HG02759 (cell line): Measurements from ENCODE around the gene ANO4.
"Not testable (repeated sequence)": the region's sequence is repeated elsewhere in the genome, so short reads cannot be mapped to it uniquely, and the experiment has no call there.

Experiments
- ATAC-seq: cut with Tn5 transposase; IDR thresholded peaks from one replicate; pipeline ENCODE4 v1.9.1; 2021; ENCODE audit warnings: mild to moderate bottlenecking, moderate library complexity; ENCODE audit not compliant: unreplicated experiment

Gene ANO4

DNA sequence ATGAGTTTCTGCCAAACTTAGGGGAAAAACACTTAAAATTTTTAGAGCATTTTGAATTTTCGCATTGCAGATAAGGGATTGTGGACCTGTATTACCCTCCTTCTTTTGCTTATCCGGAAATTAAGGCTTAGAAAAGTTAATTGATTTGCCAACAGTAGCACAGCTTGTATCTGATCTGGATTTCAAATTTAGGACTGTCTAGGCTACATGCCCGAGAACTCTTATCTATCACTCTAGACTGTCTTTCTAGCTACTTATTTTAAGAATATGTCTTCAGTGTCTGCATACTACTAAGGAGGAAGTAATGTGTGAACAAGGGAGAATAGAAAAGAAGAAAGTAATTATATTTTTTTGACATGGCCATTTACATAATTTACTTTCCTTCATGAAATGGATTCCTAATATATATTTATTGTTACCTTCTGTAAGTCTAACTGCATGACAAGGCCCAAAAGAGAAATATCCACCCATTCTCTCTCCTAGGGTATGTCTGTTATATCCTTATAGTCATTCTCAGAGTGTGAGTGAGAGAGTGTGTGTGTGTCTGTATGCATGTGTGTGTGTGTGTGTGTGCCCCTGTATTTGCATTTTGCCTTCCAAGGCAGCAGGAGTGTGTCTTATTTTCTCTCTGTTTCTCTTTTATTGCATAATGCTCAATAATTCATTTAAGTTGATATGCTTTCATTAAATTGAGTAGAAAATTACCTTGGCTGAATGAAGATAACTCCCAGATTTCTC lies 283.4 kb downstream of the ANO4 start:
- no peak for ATAC-seq

GRCh38 chr12:101078536-101079285 lies 284.1 kb downstream of the ANO4 start:
- ATAC-seq, result no peak

DNA sequence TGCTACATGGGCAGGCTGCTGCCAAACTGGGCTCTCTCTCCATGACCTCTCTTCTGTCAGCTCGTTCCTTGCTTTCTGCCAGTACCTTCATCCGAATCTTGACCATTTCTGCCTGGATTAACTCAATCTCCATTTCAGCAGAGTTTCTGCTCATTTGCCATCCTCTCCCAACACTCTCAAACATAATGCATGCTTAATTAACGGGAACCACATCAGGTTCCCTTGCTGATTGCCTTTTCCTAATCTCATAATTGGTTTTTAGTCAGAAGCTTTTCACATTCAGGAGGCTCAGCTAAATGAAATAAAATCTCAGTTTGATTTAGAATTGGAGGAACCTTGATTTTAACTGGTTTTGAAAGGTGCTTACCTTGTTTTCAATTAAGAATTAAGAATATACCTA lies 288.1 kb downstream of the ANO4 start:
- no peak for ATAC-seq

- ATAC-seq, result no peak
Observed at GRCh38 chr12:101086490-101087135, 292.0 kb downstream of the ANO4 start.

GRCh38 chr12:101087920-101088319 lies 293.3 kb downstream of the ANO4 start:
- no peak for ATAC-seq

DNA sequence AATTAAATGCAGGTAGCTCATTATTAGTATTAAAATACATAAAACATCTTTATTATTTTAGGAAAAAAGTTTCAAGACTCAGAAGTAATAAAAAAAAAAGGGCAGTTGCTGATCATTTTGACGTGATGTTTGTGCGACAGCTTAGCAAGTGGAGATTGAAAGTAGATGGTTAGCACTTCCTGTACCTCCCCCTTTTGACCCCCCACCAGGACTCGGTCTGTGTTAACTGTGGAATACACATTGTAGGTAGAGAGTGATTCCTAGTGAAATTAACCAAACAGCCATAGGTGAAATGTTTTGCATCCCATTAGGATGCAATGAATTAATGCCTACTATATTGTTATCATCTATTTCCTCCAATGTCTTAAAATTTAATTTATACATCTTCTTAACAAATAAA lies 294.7 kb downstream of the ANO4 start:
- no peak for ATAC-seq

- not testable (repeated sequence) for ATAC-seq
Observed at GRCh38 chr12:101090222-101090621, 295.6 kb downstream of the ANO4 start.

- ATAC-seq, result no peak
Observed at GRCh38 chr12:101097829-101098580, 303.4 kb downstream of the ANO4 start.

DNA sequence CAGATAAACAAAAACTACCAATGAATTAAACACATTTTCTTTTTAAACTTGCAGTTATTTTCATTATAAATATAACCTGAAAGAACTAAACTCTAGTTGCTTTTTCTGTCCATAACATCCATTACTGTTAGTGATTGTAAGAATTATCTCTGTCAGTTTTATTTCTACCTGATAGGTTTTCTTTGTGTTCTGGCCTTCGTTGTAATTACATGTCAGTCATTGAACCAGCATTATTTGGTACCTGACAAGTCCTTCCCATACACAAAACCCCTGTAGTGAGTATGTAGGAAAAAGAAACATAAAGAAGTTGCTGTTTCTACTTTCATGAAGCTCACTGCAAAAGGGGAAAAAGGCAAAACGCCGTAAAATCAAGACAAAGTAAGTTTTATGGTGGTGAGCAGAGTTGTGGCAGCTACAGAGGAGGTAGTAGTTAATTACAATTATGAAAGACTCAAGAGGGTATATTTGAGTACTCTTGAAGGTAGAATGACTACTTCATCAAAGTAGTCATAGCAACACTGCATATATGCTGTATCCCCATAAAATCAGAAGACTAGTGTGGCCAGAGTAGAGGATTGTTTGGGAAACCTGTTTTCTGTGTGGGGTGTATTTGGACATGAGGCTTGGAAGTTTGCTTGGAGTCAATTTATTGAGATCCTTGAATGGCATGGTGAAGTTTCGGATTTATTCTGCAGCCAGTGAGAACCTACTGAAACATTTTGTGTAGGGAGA lies 312.6 kb downstream of the ANO4 start:
- ATAC-seq, result no peak

DNA sequence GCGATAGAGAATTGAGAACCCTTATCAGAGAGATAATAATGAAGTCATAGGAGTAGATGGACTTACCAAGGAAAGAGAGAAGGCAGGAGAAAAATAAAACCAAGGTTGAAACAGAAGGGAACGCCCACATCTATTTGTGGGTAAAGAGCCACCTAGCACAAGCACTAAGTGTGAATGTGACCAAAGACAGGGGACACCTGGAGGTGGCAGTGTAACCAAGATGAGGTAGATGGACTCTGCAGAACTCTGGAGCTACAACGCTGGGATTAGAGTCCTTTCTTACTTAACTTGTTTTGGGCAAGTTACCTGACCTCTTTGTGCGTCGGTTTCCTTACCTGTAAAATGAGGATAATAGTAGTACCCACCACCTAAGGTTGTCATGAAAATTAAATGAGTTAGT lies 313.6 kb downstream of the ANO4 start:
- ATAC-seq, result no peak

- no peak for ATAC-seq
Observed at GRCh38 chr12:101110866-101111265, 316.3 kb downstream of the ANO4 start.

DNA sequence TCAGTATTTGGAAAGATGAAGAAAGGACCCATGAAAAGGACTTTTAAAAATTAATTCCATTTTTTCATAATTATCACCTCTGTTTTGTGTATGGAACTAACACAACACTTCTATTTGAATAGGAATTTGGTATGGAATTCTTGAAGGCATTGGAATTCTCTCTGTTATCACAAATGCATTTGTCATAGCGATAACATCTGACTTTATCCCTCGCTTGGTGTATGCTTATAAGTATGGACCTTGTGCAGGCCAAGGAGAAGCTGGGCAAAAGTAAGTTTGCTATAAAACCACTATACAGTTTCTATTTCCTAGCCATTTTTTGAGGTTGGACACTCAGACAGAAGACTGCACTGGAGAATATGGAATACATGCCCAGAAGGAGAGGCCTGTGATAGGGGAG lies 316.9 kb downstream of the ANO4 start:
- ATAC-seq, result no peak

DNA sequence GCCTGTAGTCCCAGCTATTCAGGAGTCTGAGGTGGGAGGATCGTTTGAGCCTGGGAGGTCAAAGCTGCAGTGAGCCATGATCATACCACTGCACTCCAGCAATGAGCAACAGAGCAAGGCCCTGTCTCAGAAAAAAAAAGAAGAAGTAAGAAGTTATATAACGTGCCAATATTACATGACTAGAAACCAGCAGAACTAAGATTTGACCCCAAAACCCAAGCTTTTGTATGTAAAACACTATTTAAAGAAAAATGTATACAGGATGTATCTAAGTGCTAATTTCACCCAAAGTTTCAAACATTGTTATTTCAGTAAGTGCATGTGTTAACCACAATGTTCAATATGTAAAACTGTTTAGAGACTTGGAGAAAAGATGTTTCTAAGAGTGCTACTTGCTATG lies 320.8 kb downstream of the ANO4 start:
- no peak for ATAC-seq

DNA sequence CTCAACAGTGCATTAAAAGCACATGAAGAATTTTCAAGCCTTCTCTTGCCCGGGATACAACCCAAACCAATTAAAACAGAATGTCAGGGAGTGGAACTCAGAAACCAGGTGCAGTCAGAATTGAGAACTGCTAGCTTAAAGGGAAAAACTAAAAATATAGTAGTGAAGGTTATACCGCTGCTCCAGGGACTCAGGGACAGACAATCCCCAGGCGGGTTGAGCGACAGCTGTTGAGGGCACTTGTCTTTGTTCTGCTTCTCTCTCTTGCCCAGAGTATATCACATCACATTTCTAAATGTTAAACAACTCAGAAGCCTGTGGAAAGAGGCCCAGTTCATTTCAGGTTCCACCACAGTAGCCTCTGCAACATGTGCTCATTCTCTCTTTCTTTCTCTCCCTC lies 322.3 kb downstream of the ANO4 start:
- ATAC-seq, result no peak

DNA sequence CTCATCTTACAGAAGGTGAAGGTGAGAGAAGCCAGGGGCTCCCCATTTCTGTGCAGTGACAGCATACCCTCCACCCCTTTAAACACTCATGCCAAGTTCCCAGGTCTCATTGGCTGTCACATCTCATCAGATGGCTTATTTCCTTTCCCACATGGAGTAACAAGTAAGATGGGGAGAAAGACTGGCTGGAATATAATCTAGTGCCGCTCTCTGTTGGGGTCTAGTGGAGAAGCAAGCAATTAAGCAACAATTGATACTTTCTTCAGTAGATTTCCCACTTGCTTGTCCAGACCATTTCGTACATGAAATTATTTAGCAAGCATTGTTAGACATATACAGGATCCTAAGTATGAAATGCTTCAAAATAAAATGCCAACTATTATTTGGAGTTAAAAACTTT lies 323.3 kb downstream of the ANO4 start:
- ATAC-seq, result no peak

DNA sequence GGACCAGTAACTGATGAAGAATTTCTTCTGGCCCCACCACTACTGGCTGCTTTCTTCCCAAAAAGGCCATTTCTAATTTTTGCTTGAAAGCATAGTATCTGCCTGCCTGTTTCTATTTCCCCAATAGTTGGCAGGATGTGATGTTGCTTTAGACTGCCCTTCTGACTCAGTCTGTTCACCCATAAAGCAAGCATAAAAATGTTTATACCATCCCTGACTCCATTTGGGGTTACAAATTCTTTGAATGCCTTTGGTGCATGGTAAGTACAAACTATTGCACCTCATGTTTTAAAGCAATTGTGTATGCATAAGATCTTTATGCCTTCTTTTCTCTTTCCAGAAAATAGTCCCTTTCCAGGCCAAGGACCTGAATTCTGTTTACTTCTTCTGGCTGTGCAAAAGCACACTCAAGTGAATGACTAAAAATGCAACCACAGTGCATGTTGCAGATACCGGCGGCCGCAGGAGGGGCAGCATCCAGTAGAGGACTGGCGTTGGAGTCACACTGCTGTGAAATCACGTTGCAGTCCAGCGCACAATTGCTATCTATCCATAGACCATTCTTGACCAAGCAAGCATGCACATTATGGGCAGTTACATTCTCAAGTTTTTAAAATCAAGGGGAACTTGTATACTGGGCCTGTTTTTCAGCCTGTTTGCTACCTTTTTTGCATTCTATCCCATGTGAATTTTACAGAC lies 333.1 kb downstream of the ANO4 start:
- no peak for ATAC-seq

GRCh38 chr12:101145777-101146431 lies 351.3 kb downstream of the ANO4 start:
- ATAC-seq, result not testable (repeated sequence)

DNA sequence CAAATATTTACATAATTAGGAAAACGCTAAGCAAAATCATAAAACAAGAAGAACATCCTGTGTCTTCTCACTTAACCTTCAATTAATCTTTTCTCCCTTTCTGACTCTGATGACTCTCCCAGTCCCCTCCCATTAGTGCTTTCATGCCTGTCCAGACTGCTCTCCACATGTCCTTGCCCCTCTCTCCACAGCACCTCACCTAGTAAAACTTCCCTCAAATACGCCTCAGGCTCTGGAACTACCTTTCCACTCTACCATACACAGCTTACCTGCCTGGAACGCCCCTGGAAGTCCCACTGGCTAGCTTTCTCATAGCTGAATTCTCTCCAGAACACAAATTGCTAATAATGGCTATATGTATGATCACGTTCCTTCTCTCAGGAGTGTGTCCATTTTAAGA lies 370.7 kb downstream of the ANO4 start:
- ATAC-seq, result no peak

GRCh38 chr12:101166866-101167265 lies 372.3 kb downstream of the ANO4 start:
- no peak for ATAC-seq
